Osteocyte (in vitro differentiated cells): Measurements from ENCODE around the gene CPTP. TPM values are rescaled to one million over a fixed set of nuclear protein-coding genes. Genes with fewer than 3 reads are reported as not detected.
A peak's percentile ranks its signal among the peaks of the same experiment; 100 is the strongest.

ENCODE experiments used
- DNase-seq: peaks from one replicate; pipeline ENCODE4 v3.0.0; 2021; ENCODE audit warnings: mixed read lengths; ENCODE audit not compliant: unreplicated experiment; ENCODE audit errors: extremely low spot score
- H3K27ac Mint-ChIP-seq: one replicate; pipeline ENCODE4 v1.8.0; 2021; ENCODE audit warnings: mild to moderate bottlenecking, mixed read lengths; ENCODE audit not compliant: unreplicated experiment
- H3K27me3 Mint-ChIP-seq: one replicate; pipeline ENCODE4 v1.8.0; 2021; ENCODE audit warnings: mixed read lengths; ENCODE audit not compliant: unreplicated experiment
- H3K36me3 Mint-ChIP-seq: one replicate; pipeline ENCODE4 v1.8.0; 2021; ENCODE audit warnings: mixed read lengths; ENCODE audit not compliant: unreplicated experiment
- H3K4me1 Mint-ChIP-seq: one replicate; pipeline ENCODE4 v1.8.0; 2021; ENCODE audit warnings: mixed read lengths; ENCODE audit not compliant: unreplicated experiment
- H3K4me3 Mint-ChIP-seq: one replicate; pipeline ENCODE4 v1.8.0; 2021; ENCODE audit warnings: mild to moderate bottlenecking, moderate library complexity, mixed read lengths; ENCODE audit not compliant: unreplicated experiment
- H3K9me3 Mint-ChIP-seq: one replicate; pipeline ENCODE4 v1.8.0; 2021; ENCODE audit warnings: mixed read lengths; ENCODE audit not compliant: unreplicated experiment
- total RNA-seq: library from RNA; stranded (reverse); gene quantifications from 2 replicates; pipeline ENCODE4 v1.2.1, GENCODE V29; 2021
- TF ChIP-seq, protein P1 (sequence below): fragments of 200-600 bp; sonication (generic); IDR thresholded peaks from 2 replicates; pipeline ENCODE4 v1.5.0; 2021; ENCODE audit warnings: antibody characterized with exemption, mild to moderate bottlenecking, moderate library complexity

CPTP gene
- total RNA-seq, 1 donor from 2014 or later: 23.5 TPM

DNA sequence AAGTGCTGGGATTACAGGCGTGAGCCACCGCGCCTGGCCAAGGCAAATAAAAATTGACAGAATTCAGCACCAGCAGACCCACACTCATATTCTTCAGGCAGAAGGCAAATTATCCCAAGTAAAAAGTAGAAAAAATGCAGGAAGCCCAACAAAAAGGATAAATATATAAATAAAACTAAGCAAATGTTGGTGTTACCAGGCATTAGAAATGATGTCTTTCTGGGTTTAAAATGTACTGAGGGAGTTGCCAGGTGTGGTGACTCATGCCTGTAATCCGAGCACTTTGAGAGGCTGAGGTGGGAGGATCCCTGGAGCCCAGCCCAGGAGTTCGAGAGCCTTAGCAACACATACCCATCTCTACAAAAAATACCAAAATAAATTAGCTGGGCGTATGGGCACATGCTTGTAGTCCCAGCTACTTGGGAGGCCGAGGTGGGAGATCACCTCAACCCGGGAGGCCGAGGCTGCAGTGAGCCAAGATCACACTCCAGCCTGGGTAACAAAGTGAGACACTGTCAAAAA, 6.4 kb upstream of the CPTP start:
- Mint-ChIP-seq H3K4me1 (peaks cover 21% of the 10 kb centered on the region), H3K36me3 (peaks cover 15% of the 10 kb centered on the region), H3K4me3 (no peak overlapping the region), H3K9me3 (no peaks in the 10 kb centered on the region), H3K27me3 (no peaks in the 10 kb centered on the region), H3K27ac (peak overlapping the region; percentile 68)
- TF ChIP-seq, protein P1, sequence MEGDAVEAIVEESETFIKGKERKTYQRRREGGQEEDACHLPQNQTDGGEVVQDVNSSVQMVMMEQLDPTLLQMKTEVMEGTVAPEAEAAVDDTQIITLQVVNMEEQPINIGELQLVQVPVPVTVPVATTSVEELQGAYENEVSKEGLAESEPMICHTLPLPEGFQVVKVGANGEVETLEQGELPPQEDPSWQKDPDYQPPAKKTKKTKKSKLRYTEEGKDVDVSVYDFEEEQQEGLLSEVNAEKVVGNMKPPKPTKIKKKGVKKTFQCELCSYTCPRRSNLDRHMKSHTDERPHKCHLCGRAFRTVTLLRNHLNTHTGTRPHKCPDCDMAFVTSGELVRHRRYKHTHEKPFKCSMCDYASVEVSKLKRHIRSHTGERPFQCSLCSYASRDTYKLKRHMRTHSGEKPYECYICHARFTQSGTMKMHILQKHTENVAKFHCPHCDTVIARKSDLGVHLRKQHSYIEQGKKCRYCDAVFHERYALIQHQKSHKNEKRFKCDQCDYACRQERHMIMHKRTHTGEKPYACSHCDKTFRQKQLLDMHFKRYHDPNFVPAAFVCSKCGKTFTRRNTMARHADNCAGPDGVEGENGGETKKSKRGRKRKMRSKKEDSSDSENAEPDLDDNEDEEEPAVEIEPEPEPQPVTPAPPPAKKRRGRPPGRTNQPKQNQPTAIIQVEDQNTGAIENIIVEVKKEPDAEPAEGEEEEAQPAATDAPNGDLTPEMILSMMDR: no peak
- DNase-seq: no peak

GRCh38 chr1:1318777-1319645, 5.6 kb upstream of the CPTP start:
- TF ChIP-seq, protein P1: no peak
- DNase-seq: no peak
- Mint-ChIP-seq H3K36me3 (peaks cover 9% of the 10 kb centered on the region), H3K27ac (peak overlapping the region; percentile 68), H3K4me1 (peaks cover 26% of the 10 kb centered on the region), H3K9me3 (no peaks in the 10 kb centered on the region), H3K27me3 (no peaks in the 10 kb centered on the region), H3K4me3 (no peak overlapping the region)

GRCh38 chr1:1319646-1319941, 5.0 kb upstream of the CPTP start:
- no peak overlapping the region for H3K27ac Mint-ChIP-seq
- no peak for DNase-seq
- no peaks in the 10 kb centered on the region for H3K9me3 Mint-ChIP-seq
- TF ChIP-seq, protein P1: no peak
- no peak overlapping the region for H3K4me3 Mint-ChIP-seq
- no peaks in the 10 kb centered on the region for H3K27me3 Mint-ChIP-seq
- peaks cover 27% of the 10 kb centered on the region for H3K4me1 Mint-ChIP-seq
- peaks cover 9% of the 10 kb centered on the region for H3K36me3 Mint-ChIP-seq

- H3K4me3 Mint-ChIP-seq: no peak overlapping the region
- H3K9me3 Mint-ChIP-seq: no peaks in the 10 kb centered on the region
- no peak for DNase-seq
- H3K27me3 Mint-ChIP-seq: no peaks in the 10 kb centered on the region
- H3K27ac Mint-ChIP-seq: no peak overlapping the region
- H3K36me3 Mint-ChIP-seq: peaks cover 8% of the 10 kb centered on the region
- peaks cover 31% of the 10 kb centered on the region for H3K4me1 Mint-ChIP-seq
- TF ChIP-seq, protein P1: no peak
These were observed 3.7 kb upstream of the CPTP start for GRCh38 chr1:1320666-1321448.

GRCh38 chr1:1321477-1321876, 3.1 kb upstream of the CPTP start:
- H3K9me3 Mint-ChIP-seq: no peaks in the 10 kb centered on the region
- peaks cover 34% of the 10 kb centered on the region for H3K4me1 Mint-ChIP-seq
- DNase-seq: no peak
- TF ChIP-seq, protein P1: no peak
- no peaks in the 10 kb centered on the region for H3K27me3 Mint-ChIP-seq
- H3K4me3 Mint-ChIP-seq: no peak overlapping the region
- peaks cover 4% of the 10 kb centered on the region for H3K36me3 Mint-ChIP-seq
- H3K27ac Mint-ChIP-seq: no peak overlapping the region
